Heart left ventricle (tissue), 13 donors: ENCODE data around the gene TMEM223.

Source experiments
- CTCF ChIP-seq, 12 donors: fragments of 200-600 bp; sonication (generic) in 4 of 12; IDR thresholded peaks; one replicate each; pipeline versions ENCODE4 v1.5.0 to v1.8.0; 2018 to 2022; ENCODE audit warnings: antibody characterized with exemption in 12 of 12, mild to moderate bottlenecking in 5 of 12
- POLR2A ChIP-seq, 2 donors: fragments of 450-650 bp; IDR thresholded peaks; one replicate each; pipeline ENCODE4 v1.6.1; 2017; ENCODE audit warnings: antibody characterized with exemption in 2 of 2, mild to moderate bottlenecking in 2 of 2, moderate library complexity in 2 of 2
- donor health status: ischemic (EF 13 %, LVEDD 7.1; RV severe dilation, severe dysfunction).
- donor health status: DM: no; HTN: yes; CAD: no.
- donor health status: DM: no; HTN: no; CAD: no.
- donor health status: ischemic (EF 25% LVEDD 6.9; RV normal size, moderate dysfunction).
- donor health status: ischemic (EF 25% LVEDD 5.7; RV mildly dilated, moderate dysfunction).
- donor health status: ischemic (EF 35%, LVEDD 5.7; RV mildly dilated, moderate dysfunction).
- donor health status: nonischemic (EF 11% LVEDD 7.7; RV severe dilation, severe dysfunction).
- donor health status: DM: yes; HTN: yes; CAD: no.
- donor health status: PGD.
- donor health status: ischemic (EF 29% LVEDD 5.4; RV normal size, mild dysfunction).
- donor health status: nonischemic (EF 23%, LVEDD 6.1; RV moderate dilation, normal function).

- TF ChIP-seq CTCF (IDR thresholded peaks at IDR 0.05) (no peak), POLR2A (IDR thresholded peaks at IDR 0.05) (peak in 1 of 2 donors; percentile 27)
Measured at GRCh38 chr11:62771144-62772021, 20.4 kb downstream of the TMEM223 start, which contains the start of gene TAF6L.
